H9 (cell line): ENCODE measurements around the gene HNRNPH1. TPM values are rescaled to one million over a fixed set of nuclear protein-coding genes. Genes with fewer than 3 reads are reported as not detected.

Experiments
- DNase-seq: peaks from one replicate; pipeline ENCODE4 v3.0.0-alpha.2; 2017
- H2AFZ ChIP-seq: one replicate; pipeline ENCODE4 v1.6.1; 2013; ENCODE audit warnings: mild to moderate bottlenecking, low read length, control low read depth, moderate library complexity
- H2AK5ac ChIP-seq: 2 replicates; pipeline ENCODE4 v1.6.1; 2013; ENCODE audit warnings: low read length, control low read depth, mixed read lengths; ENCODE audit not compliant: insufficient read length
- H2BK120ac ChIP-seq: one replicate; pipeline ENCODE4 v1.6.1; 2013; ENCODE audit warnings: low read depth, mild to moderate bottlenecking, low read length, control low read depth, inconsistent platforms; ENCODE audit not compliant: poor library complexity, severe bottlenecking
- H2BK12ac ChIP-seq: 2 replicates; pipeline ENCODE4 v1.6.1; 2013; ENCODE audit warnings: low read length, control low read depth, mixed read lengths, low read depth; ENCODE audit not compliant: insufficient read length
- H2BK15ac ChIP-seq: 2 replicates; pipeline ENCODE4 v1.6.1; 2013; ENCODE audit warnings: low read depth, low read length, control low read depth
- H2BK20ac ChIP-seq: one replicate; pipeline ENCODE4 v1.6.1; 2013; ENCODE audit warnings: low read depth, mild to moderate bottlenecking, low read length, control low read depth, inconsistent platforms; ENCODE audit not compliant: poor library complexity, severe bottlenecking
- H2BK5ac ChIP-seq: 2 replicates; pipeline ENCODE4 v1.6.1; 2013; ENCODE audit warnings: low read length, control low read depth, mixed read lengths; ENCODE audit not compliant: insufficient read length
- H3K14ac ChIP-seq: 2 replicates; pipeline ENCODE4 v1.6.1; 2013; ENCODE audit warnings: low read length, control low read depth; ENCODE audit not compliant: insufficient read depth
- H3K18ac ChIP-seq: 2 replicates; pipeline ENCODE4 v1.6.1; 2013; ENCODE audit warnings: low read depth, mild to moderate bottlenecking, mixed read lengths, low read length, control low read depth; ENCODE audit not compliant: insufficient read length
- H3K23ac ChIP-seq: 2 replicates; pipeline ENCODE4 v1.6.1; 2013; ENCODE audit warnings: low read length, control low read depth, mixed read lengths, low read depth; ENCODE audit not compliant: insufficient read length
- H3K23me2 ChIP-seq: 2 replicates; pipeline ENCODE4 v1.6.1; 2013; ENCODE audit warnings: low read depth, mild to moderate bottlenecking, mixed read lengths, low read length, control low read depth; ENCODE audit not compliant: insufficient read length, poor library complexity, severe bottlenecking
- H3K27ac ChIP-seq: 2 replicates; pipeline ENCODE4 v1.5.1; 2013; ENCODE audit warnings: low read length, control low read depth, mixed read lengths, low read depth; ENCODE audit not compliant: insufficient read length
- H3K27me3 ChIP-seq: 2 replicates; pipeline ENCODE4 v1.6.1; 2013; ENCODE audit warnings: low read length, control low read depth, inconsistent platforms; ENCODE audit not compliant: insufficient read depth
- H3K4ac ChIP-seq: 2 replicates; pipeline ENCODE4 v1.6.1; 2013; ENCODE audit warnings: low read depth, mild to moderate bottlenecking, control low read depth, inconsistent platforms, low read length, moderate library complexity
- H3K4me1 ChIP-seq: 2 replicates; pipeline ENCODE4 v1.6.1; 2013; ENCODE audit warnings: low read length, control low read depth, inconsistent platforms; ENCODE audit not compliant: insufficient read depth
- H3K4me2 ChIP-seq: 2 replicates; pipeline ENCODE4 v1.6.1; 2013; ENCODE audit warnings: low read length, control low read depth, mixed read lengths; ENCODE audit not compliant: insufficient read length, insufficient read depth
- H3K56ac ChIP-seq: 2 replicates; pipeline ENCODE4 v1.6.1; 2013; ENCODE audit warnings: low read depth, mild to moderate bottlenecking, mixed read lengths, low read length, control low read depth; ENCODE audit not compliant: insufficient read length
- H3K79me1 ChIP-seq: 2 replicates; pipeline ENCODE4 v1.6.1; 2013; ENCODE audit warnings: low read depth, mild to moderate bottlenecking, moderate library complexity, low read length, control low read depth, inconsistent platforms; ENCODE audit not compliant: insufficient read depth, poor library complexity, severe bottlenecking
- H3K79me2 ChIP-seq: 2 replicates; pipeline ENCODE4 v1.6.1; 2013; ENCODE audit warnings: low read length, control low read depth, inconsistent platforms; ENCODE audit not compliant: insufficient read depth
- H3K9ac ChIP-seq: 2 replicates; pipeline ENCODE4 v1.6.1; 2013; ENCODE audit warnings: low read length, control low read depth, mixed read lengths; ENCODE audit not compliant: insufficient read length; ENCODE audit errors: extremely low read depth
- H3K9me3 ChIP-seq: one replicate; pipeline ENCODE4 v1.6.1; 2013; ENCODE audit warnings: low read depth, low read length, inconsistent platforms; ENCODE audit not compliant: control insufficient read depth
- H3T11ph ChIP-seq: one replicate; pipeline ENCODE4 v1.6.1; 2013; ENCODE audit warnings: mild to moderate bottlenecking, low read length, control low read depth, inconsistent platforms
- H4K20me1 ChIP-seq: one replicate; pipeline ENCODE4 v1.6.1; 2013; ENCODE audit not compliant: control insufficient read depth, insufficient read length, insufficient read depth
- H4K5ac ChIP-seq: 2 replicates; pipeline ENCODE4 v1.6.1; 2013; ENCODE audit warnings: low read depth, mild to moderate bottlenecking, mixed read lengths, low read length, control low read depth; ENCODE audit not compliant: insufficient read length
- H4K8ac ChIP-seq: replicated peaks from 2 replicates; pipeline ENCODE4 v1.6.1; 2013; ENCODE audit warnings: low read length, control low read depth, mixed read lengths, low read depth; ENCODE audit not compliant: insufficient read length
- H4K91ac ChIP-seq: 2 replicates; pipeline ENCODE4 v1.6.1; 2013; ENCODE audit warnings: low read depth, mild to moderate bottlenecking, moderate library complexity, mixed read lengths, low read length, control low read depth; ENCODE audit not compliant: insufficient read length
- H3K27ac Mint-ChIP-seq, 3 experiments: 2 replicates in 2 of 3; 3 replicates in 1 of 3; pipeline ENCODE4 v1.8.0; 2020 to 2021; ENCODE audit warnings: mixed read lengths in 3 of 3, mild to moderate bottlenecking in 1 of 3, moderate library complexity in 1 of 3
- H3K27me3 Mint-ChIP-seq: 2 replicates; pipeline ENCODE4 v1.8.0; 2021; ENCODE audit warnings: low read depth, mild to moderate bottlenecking, moderate library complexity, mixed read lengths
- H3K36me3 Mint-ChIP-seq, 3 experiments: 2 replicates in 2 of 3; 3 replicates in 1 of 3; pipeline ENCODE4 v1.8.0; 2020 to 2021; ENCODE audit warnings: low read depth in 3 of 3, mixed read lengths in 3 of 3; ENCODE audit not compliant: insufficient read depth in 1 of 3
- H3K4me1 Mint-ChIP-seq, 2 experiments: 2 replicates each; pipeline ENCODE4 v1.8.0; 2020; ENCODE audit warnings: mixed read lengths in 2 of 2
- H3K4me3 Mint-ChIP-seq, 2 experiments: 2 replicates in 1 of 2; 3 replicates in 1 of 2; pipeline ENCODE4 v1.8.0; 2020 to 2021; ENCODE audit warnings: mild to moderate bottlenecking in 2 of 2, mixed read lengths in 2 of 2, moderate library complexity in 1 of 2
- H3K9me3 Mint-ChIP-seq, 2 experiments: 2 replicates in 1 of 2; 3 replicates in 1 of 2; pipeline ENCODE4 v1.8.0; 2020; ENCODE audit warnings: mild to moderate bottlenecking in 2 of 2, mixed read lengths in 2 of 2, moderate library complexity in 1 of 2
- WGBS: extraction: QIAGEN DNeasy Blood & Tissue Kit; methylation state at CpG from one replicate; pipeline ENCODE4 v1.1.7; 2013; ENCODE audit warnings: missing lambda C conversion rate, low lambda C conversion rate, mixed read lengths; ENCODE audit not compliant: insufficient read length; ENCODE audit errors: extremely low coverage; 5-methylcytosine and 5-hydroxymethylcytosine counted together
- total RNA-seq: library from RNA; stranded (reverse); gene quantifications from 2 replicates; pipeline ENCODE4 v1.2.1, GENCODE V29; 2021
- TF ChIP-seq, protein P1 (sequence below): fragments of 200-600 bp; sonication (generic); conservative IDR thresholded peaks from 3 replicates; pipeline ENCODE4 v1.8.0; 2021; ENCODE audit warnings: antibody characterized with exemption, mild to moderate bottlenecking

Gene HNRNPH1
- total RNA-seq, 1 experiment from 2014 or later: 1,066 TPM

DNA sequence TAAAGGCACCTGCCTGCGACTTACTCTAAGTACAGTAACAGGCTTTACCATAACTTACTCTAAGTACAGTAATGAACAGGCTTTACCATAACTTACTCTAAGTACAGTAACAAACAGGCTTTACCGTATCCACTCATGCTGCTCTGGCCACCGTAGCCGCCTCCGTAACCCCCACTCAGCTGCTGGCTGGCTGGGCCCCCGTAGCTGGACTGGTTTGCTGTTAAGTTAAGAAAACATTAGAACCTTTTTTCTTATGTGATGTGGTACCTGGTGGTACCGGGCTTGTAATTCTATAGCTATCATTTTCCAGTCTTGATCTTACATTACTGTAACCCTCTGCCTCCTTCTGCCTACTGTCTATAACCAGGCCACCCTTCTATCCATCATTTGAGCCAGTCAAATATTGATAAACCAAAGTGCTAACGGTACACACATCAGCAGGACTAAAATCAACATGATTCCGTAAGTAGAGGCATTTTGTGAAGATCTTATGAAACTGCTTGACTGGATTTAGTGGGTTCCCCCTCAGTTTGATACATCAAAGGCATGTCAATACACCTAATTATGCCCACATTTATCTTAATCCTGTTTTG lies 7.4 kb downstream of the HNRNPH1 start:
- DNase-seq: no peak
- TF ChIP-seq, protein P1, sequence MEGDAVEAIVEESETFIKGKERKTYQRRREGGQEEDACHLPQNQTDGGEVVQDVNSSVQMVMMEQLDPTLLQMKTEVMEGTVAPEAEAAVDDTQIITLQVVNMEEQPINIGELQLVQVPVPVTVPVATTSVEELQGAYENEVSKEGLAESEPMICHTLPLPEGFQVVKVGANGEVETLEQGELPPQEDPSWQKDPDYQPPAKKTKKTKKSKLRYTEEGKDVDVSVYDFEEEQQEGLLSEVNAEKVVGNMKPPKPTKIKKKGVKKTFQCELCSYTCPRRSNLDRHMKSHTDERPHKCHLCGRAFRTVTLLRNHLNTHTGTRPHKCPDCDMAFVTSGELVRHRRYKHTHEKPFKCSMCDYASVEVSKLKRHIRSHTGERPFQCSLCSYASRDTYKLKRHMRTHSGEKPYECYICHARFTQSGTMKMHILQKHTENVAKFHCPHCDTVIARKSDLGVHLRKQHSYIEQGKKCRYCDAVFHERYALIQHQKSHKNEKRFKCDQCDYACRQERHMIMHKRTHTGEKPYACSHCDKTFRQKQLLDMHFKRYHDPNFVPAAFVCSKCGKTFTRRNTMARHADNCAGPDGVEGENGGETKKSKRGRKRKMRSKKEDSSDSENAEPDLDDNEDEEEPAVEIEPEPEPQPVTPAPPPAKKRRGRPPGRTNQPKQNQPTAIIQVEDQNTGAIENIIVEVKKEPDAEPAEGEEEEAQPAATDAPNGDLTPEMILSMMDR: no peak
- Histone ChIP-seq H3K23me2 (no peaks in the 10 kb centered on the region), H3K4me2 (no peak overlapping the region), H3K79me1 (peaks cover 10% of the 10 kb centered on the region), H3K27ac (no peak overlapping the region), H2BK120ac (no peak overlapping the region), H3K23ac (no peak overlapping the region), H4K5ac (no peak overlapping the region), H4K20me1 (no peaks in the 10 kb centered on the region), H2AFZ (no peak overlapping the region), H2BK20ac (no peak overlapping the region), H2BK5ac (no peak overlapping the region), H3K4me1 (peaks cover 3% of the 10 kb centered on the region), H4K8ac (no peak overlapping the region), H3K4ac (no peak overlapping the region), H3K27me3 (no peaks in the 10 kb centered on the region), H2AK5ac (no peak overlapping the region), H3K14ac (no peak overlapping the region), H3K9me3 (no peaks in the 10 kb centered on the region), H3K79me2 (peaks cover 10% of the 10 kb centered on the region), H2BK12ac (no peak overlapping the region), H2BK15ac (no peak overlapping the region), H3T11ph (no peak overlapping the region), H3K9ac (no peak overlapping the region), H3K56ac (no peak overlapping the region), H4K91ac (no peak overlapping the region), H3K18ac (no peak overlapping the region)
- Mint-ChIP-seq H3K4me1 (peaks cover 43 to 56% of the 10 kb centered on the region in 2 experiments), H3K27me3 (no peaks in the 10 kb centered on the region), H3K9me3 (no peaks in the 10 kb centered on the region; a peak in 1 of 5 replicates), H3K27ac (peak overlapping the region in 1 of 3 experiments; percentile 88; a peak in 2 of 7 replicates), H3K36me3 (peaks cover 74 to 96% (median 88%) of the 10 kb centered on the region in 3 experiments), H3K4me3 (no peak overlapping the region)
- WGBS: no CpG with 5 or more reads among the region's 9 CpGs
